Glomerular visceral epithelial cell (primary cell): ENCODE measurements around the gene CHD9NB.

ENCODE experiments used
- DNase-seq: peaks from one replicate; pipeline ENCODE4 v3.0.0-alpha.2; 2016; ENCODE audit errors: extremely low spot score

Gene CHD9NB

GRCh38 chr16:53031323-53031942, 21.3 kb downstream of the CHD9NB start:
- DNase-seq = no peak

GRCh38 chr16:53029971-53030370, 22.7 kb downstream of the CHD9NB start:
- no peak for DNase-seq

GRCh38 chr16:53024045-53024444, 28.7 kb downstream of the CHD9NB start:
- DNase-seq = no peak

GRCh38 chr16:53022374-53022773, 30.3 kb downstream of the CHD9NB start:
- DNase-seq = peak; percentile 42

- DNase-seq = no peak
Observed at GRCh38 chr16:53018834-53019416, 33.8 kb downstream of the CHD9NB start.

GRCh38 chr16:53014287-53014686, 38.4 kb downstream of the CHD9NB start:
- DNase-seq = no peak

GRCh38 chr16:53007095-53007494, 45.6 kb downstream of the CHD9NB start:
- DNase-seq = no peak

- no peak for DNase-seq
Observed at GRCh38 chr16:52997922-52998321, 54.8 kb downstream of the CHD9NB start.

GRCh38 chr16:52994942-52995341, 57.8 kb downstream of the CHD9NB start:
- DNase-seq = no peak

- DNase-seq = no peak
Observed at GRCh38 chr16:52993179-52993578, 59.5 kb downstream of the CHD9NB start.

- DNase-seq = no peak
Observed at GRCh38 chr16:52991572-52991971, 61.1 kb downstream of the CHD9NB start.
